Effector memory CD4-positive, alpha-beta T cell (primary cell): ENCODE results near the gene ZNF710.
"Not testable (repeated sequence)": the region's sequence is repeated elsewhere in the genome, so short reads cannot be mapped to it uniquely, and the experiment has no call there.

Experiments
- DNase-seq, 3 donors: peaks; one replicate each; pipeline ENCODE4 v3.0.0-alpha.2; 2020
- H3K27ac ChIP-seq: 2 replicates; pipeline ENCODE4 v1.7.0; 2013; ENCODE audit warnings: mild to moderate bottlenecking, low read length, moderate library complexity; ENCODE audit not compliant: insufficient read depth, poor library complexity, severe bottlenecking
- H3K27me3 ChIP-seq: replicated peaks from 2 replicates; pipeline ENCODE4 v1.7.0; 2013; ENCODE audit warnings: mild to moderate bottlenecking, low read length; ENCODE audit not compliant: insufficient read depth, control insufficient read depth, poor library complexity, severe bottlenecking
- H3K36me3 ChIP-seq: 2 replicates; pipeline ENCODE4 v1.7.0; 2013; ENCODE audit warnings: mild to moderate bottlenecking, low read length, moderate library complexity; ENCODE audit not compliant: control insufficient read depth, insufficient read depth
- H3K4me1 ChIP-seq: 2 replicates; pipeline ENCODE4 v1.7.0; 2013; ENCODE audit warnings: low read length, mild to moderate bottlenecking; ENCODE audit not compliant: control insufficient read depth, insufficient read depth, poor library complexity, severe bottlenecking
- H3K4me3 ChIP-seq: 2 replicates; pipeline ENCODE4 v1.7.0; 2013; ENCODE audit warnings: low read length, low read depth, mild to moderate bottlenecking; ENCODE audit not compliant: insufficient read depth, poor library complexity, severe bottlenecking
- H3K9me3 ChIP-seq: 2 replicates; pipeline ENCODE4 v1.7.0; 2013; ENCODE audit warnings: mild to moderate bottlenecking, low read length, moderate library complexity; ENCODE audit not compliant: control insufficient read depth

Gene ZNF710

DNA sequence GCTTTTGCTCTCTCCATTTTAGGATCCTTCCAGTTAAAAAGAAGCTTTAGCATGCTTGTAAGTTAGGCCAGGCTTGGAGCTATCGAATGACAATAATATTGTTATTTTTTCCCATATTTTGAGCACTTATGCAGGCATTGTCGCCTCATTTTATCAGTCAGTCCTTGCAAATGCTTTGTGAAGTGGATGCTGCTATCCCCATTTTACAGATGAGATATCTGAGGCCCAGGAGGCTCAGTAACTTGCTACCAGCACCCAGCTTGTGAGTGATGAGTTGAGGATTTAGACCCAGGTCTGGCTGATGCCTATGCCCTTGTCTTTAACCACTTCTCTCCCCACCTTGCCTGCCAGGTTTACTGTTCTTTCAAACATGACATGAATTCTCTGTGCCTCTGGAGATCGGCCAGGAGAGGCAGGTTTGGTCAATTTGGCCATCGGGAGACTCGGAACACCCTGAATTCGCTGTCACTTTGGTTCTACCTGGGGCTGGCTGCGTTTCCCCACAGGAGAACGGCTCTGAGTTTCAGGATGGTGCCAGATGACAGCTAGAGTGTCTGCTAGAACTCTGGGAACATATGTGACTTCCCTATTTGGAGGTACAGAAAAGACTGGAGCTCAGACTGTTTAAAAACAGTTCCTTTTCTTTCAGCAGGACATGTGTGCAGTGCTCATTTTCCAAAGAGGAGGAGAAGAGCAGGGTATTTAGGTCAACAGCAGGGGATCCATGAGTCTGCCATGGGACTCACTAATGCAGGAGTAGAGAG is 25.5 kb upstream of the ZNF710 start:
- no peak for DNase-seq
- Histone ChIP-seq H3K4me1 (no peaks in the 10 kb centered on the region), H3K27me3 (no peaks in the 10 kb centered on the region), H3K9me3 (no peaks in the 10 kb centered on the region), H3K36me3 (no peaks in the 10 kb centered on the region), H3K4me3 (no peak overlapping the region), H3K27ac (no peak overlapping the region)

- no peak for DNase-seq
- no peak overlapping the region for H3K4me3 ChIP-seq
- H3K36me3 ChIP-seq = no peaks in the 10 kb centered on the region
- H3K27me3 ChIP-seq = no peaks in the 10 kb centered on the region
- H3K9me3 ChIP-seq = no peaks in the 10 kb centered on the region
- H3K4me1 ChIP-seq = no peaks in the 10 kb centered on the region
- no peak overlapping the region for H3K27ac ChIP-seq
Observed at GRCh38 chr15:89976246-89976600, 24.9 kb upstream of the ZNF710 start.

DNA sequence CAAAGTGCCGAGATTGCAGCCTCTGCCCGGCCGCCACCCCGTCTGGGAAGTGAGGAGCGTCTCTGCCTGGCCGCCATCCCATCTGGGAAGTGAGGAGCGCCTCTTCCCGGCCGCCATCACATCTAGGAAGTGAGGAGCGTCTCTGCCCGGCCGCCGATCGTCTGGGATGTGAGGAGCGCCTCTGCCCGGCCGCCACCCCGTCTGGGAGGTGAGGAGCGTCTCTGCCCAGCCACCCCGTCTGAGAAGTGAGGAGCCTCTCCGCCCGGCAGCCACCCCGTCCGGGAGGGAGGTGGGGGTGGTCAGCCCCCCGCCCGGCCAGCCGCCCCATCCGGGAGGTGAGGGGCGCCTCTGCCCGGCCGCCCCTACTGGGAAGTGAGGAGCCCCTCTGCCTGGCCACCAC is 23.3 kb upstream of the ZNF710 start:
- not testable (repeated sequence) for DNase-seq, H3K36me3 ChIP-seq, H3K27me3 ChIP-seq, H3K9me3 ChIP-seq, H3K4me1 ChIP-seq, H3K27ac ChIP-seq, H3K4me3 ChIP-seq

DNA sequence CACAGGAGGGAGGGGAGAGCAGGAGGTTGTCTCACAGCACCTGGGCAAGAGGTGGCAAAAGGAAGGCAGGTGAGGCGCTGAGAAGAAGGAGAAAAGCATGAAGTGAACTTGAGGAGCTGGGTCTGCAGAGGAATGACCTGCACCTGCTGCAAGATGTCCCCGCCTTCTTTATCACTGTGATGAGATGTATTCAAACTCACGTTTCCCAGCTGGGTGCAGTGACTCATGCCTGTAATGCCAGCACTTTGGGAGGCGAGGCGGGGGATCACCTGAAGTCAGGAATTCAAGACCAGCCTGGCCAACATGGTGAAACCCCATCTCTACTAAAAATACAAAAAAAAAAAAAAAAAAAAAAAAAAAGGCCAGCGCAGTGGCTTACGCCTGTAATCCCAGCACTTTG is 22.2 kb upstream of the ZNF710 start:
- no peak for DNase-seq
- Histone ChIP-seq H3K27me3 (no peaks in the 10 kb centered on the region), H3K9me3 (no peaks in the 10 kb centered on the region), H3K27ac (no peak overlapping the region), H3K4me1 (no peaks in the 10 kb centered on the region), H3K4me3 (no peak overlapping the region), H3K36me3 (no peaks in the 10 kb centered on the region)

- no peaks in the 10 kb centered on the region for H3K36me3 ChIP-seq
- H3K27me3 ChIP-seq = no peaks in the 10 kb centered on the region
- H3K4me3 ChIP-seq = no peak overlapping the region
- H3K9me3 ChIP-seq = no peaks in the 10 kb centered on the region
- H3K27ac ChIP-seq = no peak overlapping the region
- DNase-seq = no peak
- H3K4me1 ChIP-seq = no peaks in the 10 kb centered on the region
Observed at GRCh38 chr15:89980896-89981295, 20.2 kb upstream of the ZNF710 start.

- no peaks in the 10 kb centered on the region for H3K4me1 ChIP-seq
- DNase-seq = no peak
- H3K36me3 ChIP-seq = no peaks in the 10 kb centered on the region
- no peaks in the 10 kb centered on the region for H3K9me3 ChIP-seq
- no peak overlapping the region for H3K27ac ChIP-seq
- no peak overlapping the region for H3K4me3 ChIP-seq
- no peaks in the 10 kb centered on the region for H3K27me3 ChIP-seq
Observed at GRCh38 chr15:89982315-89983055, 18.6 kb upstream of the ZNF710 start.

GRCh38 chr15:89984001-89984400 is 17.1 kb upstream of the ZNF710 start:
- DNase-seq = no peak
- Histone ChIP-seq H3K4me3 (no peak overlapping the region), H3K36me3 (no peaks in the 10 kb centered on the region), H3K27me3 (no peaks in the 10 kb centered on the region), H3K4me1 (no peaks in the 10 kb centered on the region), H3K9me3 (no peaks in the 10 kb centered on the region), H3K27ac (no peak overlapping the region)

- H3K9me3 ChIP-seq = no peaks in the 10 kb centered on the region
- no peak overlapping the region for H3K27ac ChIP-seq
- H3K36me3 ChIP-seq = no peaks in the 10 kb centered on the region
- no peaks in the 10 kb centered on the region for H3K27me3 ChIP-seq
- H3K4me3 ChIP-seq = no peak overlapping the region
- DNase-seq = no peak
- H3K4me1 ChIP-seq = no peaks in the 10 kb centered on the region
Observed at GRCh38 chr15:89984421-89985010, 16.6 kb upstream of the ZNF710 start.

DNA sequence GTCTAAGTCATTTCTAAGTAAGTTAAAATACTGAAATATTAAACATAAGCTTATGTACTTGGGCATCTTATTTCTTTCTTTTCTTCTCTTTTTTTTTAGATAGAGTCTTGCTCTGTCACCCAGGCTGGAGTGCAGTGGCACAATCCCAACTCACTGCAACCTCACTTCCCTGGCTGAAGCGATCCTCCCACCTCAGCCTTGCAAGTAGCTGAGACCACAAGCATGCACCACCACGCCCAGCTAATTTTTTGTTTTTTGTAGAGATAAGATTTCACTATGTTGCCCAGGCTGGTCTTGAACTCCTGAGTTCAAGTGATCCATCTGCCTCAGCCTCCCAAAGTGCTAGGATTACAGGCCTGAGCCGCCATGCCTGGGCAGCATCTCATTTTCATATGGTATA is 16.0 kb upstream of the ZNF710 start:
- no peaks in the 10 kb centered on the region for H3K4me1 ChIP-seq
- no peaks in the 10 kb centered on the region for H3K36me3 ChIP-seq
- no peaks in the 10 kb centered on the region for H3K27me3 ChIP-seq
- no peak for DNase-seq
- no peak overlapping the region for H3K27ac ChIP-seq
- H3K4me3 ChIP-seq = no peak overlapping the region
- H3K9me3 ChIP-seq = no peaks in the 10 kb centered on the region

GRCh38 chr15:89991312-89991711 is 9.8 kb upstream of the ZNF710 start:
- no peak overlapping the region for H3K4me3 ChIP-seq
- no peaks in the 10 kb centered on the region for H3K27me3 ChIP-seq
- no peaks in the 10 kb centered on the region for H3K9me3 ChIP-seq
- H3K4me1 ChIP-seq = no peaks in the 10 kb centered on the region
- H3K27ac ChIP-seq = no peak overlapping the region
- H3K36me3 ChIP-seq = no peaks in the 10 kb centered on the region
- no peak for DNase-seq
